Breast epithelium (tissue), 4 donors: ENCODE results near the gene PALLD. TPM values are rescaled to one million over a fixed set of nuclear protein-coding genes. Genes with fewer than 3 reads are reported as not detected.

ENCODE experiments used
- DNase-seq, 2 donors: peaks; one replicate each; pipeline ENCODE4 v3.0.0-alpha.2; 2019; ENCODE audit warnings: low spot score in 2 of 2
- H3K27ac ChIP-seq, 2 donors: fragments of 200-600 bp; sonication (generic) in 1 of 2; one replicate each; pipeline ENCODE4 v1.5.1; 2016 to 2019; ENCODE audit warnings: mild to moderate bottlenecking in 1 of 2
- H3K27me3 ChIP-seq, 2 donors: fragments of 200-600 bp; sonication (generic) in 1 of 2; one replicate each; pipeline versions ENCODE4 v1.5.1 to v1.6.0; 2017 to 2019; ENCODE audit warnings: control low read depth in 1 of 2, mild to moderate bottlenecking in 1 of 2
- H3K36me3 ChIP-seq: fragments of 200-600 bp; one replicate; pipeline ENCODE4 v1.5.1; 2019
- H3K4me1 ChIP-seq, 2 donors: fragments of 200-600 bp; sonication (generic); one replicate each; pipeline ENCODE4 v1.5.1; 2016 to 2019; ENCODE audit warnings: control low read depth in 1 of 2
- H3K4me3 ChIP-seq, 3 donors: fragments of 200-600 bp; sonication (generic); 1 replicate in 2 of 3; 2 replicates in 1 of 3; pipeline ENCODE4 v1.5.1; 2016 to 2019; ENCODE audit warnings: mild to moderate bottlenecking in 3 of 3, moderate library complexity in 2 of 3
- H3K9me3 ChIP-seq, 2 donors: fragments of 200-600 bp; sonication (generic) in 1 of 2; one replicate each; pipeline ENCODE4 v1.5.1; 2016 to 2019; ENCODE audit warnings: control low read depth in 1 of 2
- CTCF ChIP-seq, 3 donors: fragments of 450-650 bp; IDR thresholded peaks; one replicate each; pipeline ENCODE4 v1.5.1; 2016 to 2017; ENCODE audit warnings: antibody characterized with exemption in 3 of 3, mild to moderate bottlenecking in 3 of 3, moderate library complexity in 3 of 3
- POLR2A ChIP-seq: fragments of 450-650 bp; IDR thresholded peaks from one replicate; pipeline ENCODE4 v1.6.1; 2016; ENCODE audit warnings: antibody characterized with exemption, mild to moderate bottlenecking, moderate library complexity
- POLR2AphosphoS5 ChIP-seq, 3 donors: sonication (generic); formaldehyde crosslinking; IDR thresholded peaks; one replicate each; pipeline ENCODE4 v1.6.1; 2017; ENCODE audit warnings: antibody characterized with exemption in 3 of 3
- intact Hi-C: fragments of 100-400 bp; cut with DNase I; formaldehyde crosslinking; loops from one replicate; pipeline ENCODE4 v1.15.1; 2023; ENCODE audit warnings: low total_unique reads
- total RNA-seq, 3 donors: library from RNA; depleted of rRNA; stranded (reverse); fragments of >200 nt; gene quantifications; one replicate each; pipeline ENCODE4 v1.1.0, GENCODE V29; 2016

The PALLD gene
- total RNA-seq, 3 donors from 2014 or later: 96.0 to 186 (median 174) TPM

- intact Hi-C loops: no loop called here
- Histone ChIP-seq H3K4me3 (no peak overlapping the region), H3K27ac (peak overlapping the region in 1 of 2 donors; percentile 52), H3K9me3 (no peaks in the 10 kb centered on the region), H3K27me3 (no peaks in the 10 kb centered on the region), H3K36me3 (no peaks in the 10 kb centered on the region), H3K4me1 (no peaks in the 10 kb centered on the region)
- DNase-seq: no peak
- no peak for TF ChIP-seq POLR2AphosphoS5 (IDR thresholded peaks at IDR 0.05)
- no peak for TF ChIP-seq CTCF (IDR thresholded peaks at IDR 0.05)
- no peak for TF ChIP-seq POLR2A
These were observed 182.0 kb downstream of the PALLD start for GRCh38 chr4:168678751-168679366.

- no peaks in the 10 kb centered on the region for H3K9me3 ChIP-seq
- no peak overlapping the region for H3K4me3 ChIP-seq
- no peaks in the 10 kb centered on the region for H3K36me3 ChIP-seq
- TF ChIP-seq CTCF (IDR thresholded peaks at IDR 0.05) (no peak), POLR2A (no peak), POLR2AphosphoS5 (IDR thresholded peaks at IDR 0.05) (no peak)
- no peaks in the 10 kb centered on the region for H3K27me3 ChIP-seq
- H3K27ac ChIP-seq: peak overlapping the region; percentile 42 to 52
- no peak for DNase-seq
- intact Hi-C loops: no loop called here
- no peaks in the 10 kb centered on the region for H3K4me1 ChIP-seq
These were observed 182.5 kb downstream of the PALLD start for GRCh38 chr4:168679397-168679796.

GRCh38 chr4:168679819-168680218 is 183.0 kb downstream of the PALLD start:
- H3K4me1 ChIP-seq: no peaks in the 10 kb centered on the region
- TF ChIP-seq POLR2A (no peak), POLR2AphosphoS5 (IDR thresholded peaks at IDR 0.05) (no peak), CTCF (IDR thresholded peaks at IDR 0.05) (no peak)
- intact Hi-C loops: no loop called here

GRCh38 chr4:168682898-168683500 is 186.1 kb downstream of the PALLD start:
- no peaks in the 10 kb centered on the region for H3K27me3 ChIP-seq
- intact Hi-C loops: no loop called here
- no peaks in the 10 kb centered on the region for H3K36me3 ChIP-seq
- no peak for DNase-seq
- H3K4me3 ChIP-seq: no peak overlapping the region
- H3K9me3 ChIP-seq: no peaks in the 10 kb centered on the region
- H3K27ac ChIP-seq: no peak overlapping the region
- no peak for TF ChIP-seq POLR2AphosphoS5 (IDR thresholded peaks at IDR 0.05)
- no peak for TF ChIP-seq POLR2A
- TF ChIP-seq CTCF (IDR thresholded peaks at IDR 0.05): no peak
- no peaks in the 10 kb centered on the region for H3K4me1 ChIP-seq

More at GRCh38 chr4:168679819-168680218, 183.0 kb downstream of the PALLD start:
- H3K4me3 ChIP-seq: no peak overlapping the region
- no peaks in the 10 kb centered on the region for H3K27me3 ChIP-seq
- DNase-seq: no peak
- H3K27ac ChIP-seq: peak overlapping the region in 1 of 2 donors; percentile 42
- H3K36me3 ChIP-seq: no peaks in the 10 kb centered on the region
- H3K9me3 ChIP-seq: no peaks in the 10 kb centered on the region

- H3K4me1 ChIP-seq: no peaks in the 10 kb centered on the region
- no peaks in the 10 kb centered on the region for H3K9me3 ChIP-seq
- intact Hi-C loops: no loop called here
These were observed 186.7 kb downstream of the PALLD start for GRCh38 chr4:168683595-168683994.

More at GRCh38 chr4:168683595-168683994, 186.7 kb downstream of the PALLD start:
- DNase-seq: no peak
- Histone ChIP-seq H3K36me3 (no peaks in the 10 kb centered on the region), H3K4me3 (no peak overlapping the region), H3K27me3 (no peaks in the 10 kb centered on the region), H3K27ac (no peak overlapping the region)
- TF ChIP-seq POLR2AphosphoS5 (IDR thresholded peaks at IDR 0.05) (no peak), CTCF (IDR thresholded peaks at IDR 0.05) (no peak), POLR2A (no peak)
